Tibial nerve (tissue), 4 donors: Measurements from ENCODE around the gene GRIN2A.

ENCODE experiments used
- EP300 ChIP-seq, 2 donors: sonication (generic); formaldehyde crosslinking; IDR thresholded peaks; one replicate each; pipeline ENCODE4 v1.6.1; 2017; ENCODE audit warnings: antibody characterized with exemption in 2 of 2, mild to moderate bottlenecking in 1 of 2
- POLR2A ChIP-seq, 2 donors: fragments of 450-650 bp; IDR thresholded peaks; one replicate each; pipeline ENCODE4 v1.6.1; 2017; ENCODE audit warnings: antibody characterized with exemption in 2 of 2, mild to moderate bottlenecking in 2 of 2, moderate library complexity in 2 of 2
- TF ChIP-seq, protein P1 (sequence below), 5 experiments: fragments of 200-600 bp in 3 of 5; fragments of 450-650 bp in 2 of 5; sonication (generic) in 3 of 5; IDR thresholded peaks; one replicate each; pipeline ENCODE4 v1.5.1; 2016 to 2019; ENCODE audit warnings: antibody characterized with exemption in 5 of 5, mild to moderate bottlenecking in 3 of 5, moderate library complexity in 2 of 5

DNA sequence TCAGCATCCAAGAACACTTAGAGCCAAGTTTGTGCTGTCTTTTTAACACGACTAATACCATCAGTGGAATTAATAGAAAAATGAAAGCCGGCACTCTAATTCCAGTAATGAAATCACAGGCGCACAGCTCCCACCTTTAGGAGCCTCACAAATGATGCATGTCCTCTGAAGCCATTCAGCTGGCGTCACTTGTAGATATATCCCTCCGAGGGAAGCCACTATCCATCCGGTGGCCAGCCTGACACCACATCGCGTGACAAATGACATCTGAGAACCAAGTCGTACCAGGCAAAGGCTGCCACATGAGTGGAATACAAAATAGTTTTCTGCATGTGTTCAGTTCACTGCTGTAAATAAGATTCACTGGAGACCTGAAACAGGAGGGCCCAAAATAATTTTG is 205.6 kb downstream of the GRIN2A start:
- TF ChIP-seq EP300 (IDR thresholded peaks at IDR 0.05) (no peak), POLR2A (IDR thresholded peaks at IDR 0.05) (no peak)
- TF ChIP-seq, protein P1, sequence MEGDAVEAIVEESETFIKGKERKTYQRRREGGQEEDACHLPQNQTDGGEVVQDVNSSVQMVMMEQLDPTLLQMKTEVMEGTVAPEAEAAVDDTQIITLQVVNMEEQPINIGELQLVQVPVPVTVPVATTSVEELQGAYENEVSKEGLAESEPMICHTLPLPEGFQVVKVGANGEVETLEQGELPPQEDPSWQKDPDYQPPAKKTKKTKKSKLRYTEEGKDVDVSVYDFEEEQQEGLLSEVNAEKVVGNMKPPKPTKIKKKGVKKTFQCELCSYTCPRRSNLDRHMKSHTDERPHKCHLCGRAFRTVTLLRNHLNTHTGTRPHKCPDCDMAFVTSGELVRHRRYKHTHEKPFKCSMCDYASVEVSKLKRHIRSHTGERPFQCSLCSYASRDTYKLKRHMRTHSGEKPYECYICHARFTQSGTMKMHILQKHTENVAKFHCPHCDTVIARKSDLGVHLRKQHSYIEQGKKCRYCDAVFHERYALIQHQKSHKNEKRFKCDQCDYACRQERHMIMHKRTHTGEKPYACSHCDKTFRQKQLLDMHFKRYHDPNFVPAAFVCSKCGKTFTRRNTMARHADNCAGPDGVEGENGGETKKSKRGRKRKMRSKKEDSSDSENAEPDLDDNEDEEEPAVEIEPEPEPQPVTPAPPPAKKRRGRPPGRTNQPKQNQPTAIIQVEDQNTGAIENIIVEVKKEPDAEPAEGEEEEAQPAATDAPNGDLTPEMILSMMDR (IDR thresholded peaks at IDR 0.05) = no peak
